CD4-positive, alpha-beta T cell (primary cell): Measurements from ENCODE around the gene PMM2. TPM values are rescaled to one million over a fixed set of nuclear protein-coding genes. Genes with fewer than 3 reads are reported as not detected.

Source experiments
- ATAC-seq: fragments of 200-7000 bp; cut with Tn5 transposase; one replicate; pipeline ENCODE4 v1.10.0; 2022; ENCODE audit warnings: mild to moderate bottlenecking; ENCODE audit not compliant: poor library complexity
- CTCF ChIA-PET: fragments of 350-600 bp; sonication (Branson Sonifier 250); formaldehyde crosslinking; loops from one replicate; lab custom pipeline; 2021; ENCODE audit warnings: antibody characterized with exemption, inconsistent platforms; lab: Charles Lee
- POLR2A ChIA-PET: fragments of 350-600 bp; sonication (Branson Sonifier 250); formaldehyde crosslinking; loops from one replicate; lab custom pipeline; 2021; ENCODE audit warnings: antibody characterized with exemption, inconsistent platforms; lab: Charles Lee
- DNase-seq, 14 experiments: peaks; one replicate each; pipeline ENCODE4 v3.0.0-alpha.2; 2013 to 2020; ENCODE audit warnings: mixed read lengths in 2 of 14
- H3K27ac ChIP-seq, 2 donors: one replicate each; pipeline versions ENCODE4 v1.5.1 to v1.7.0; 2013; ENCODE audit warnings: low read length in 2 of 2, low read depth in 1 of 2, mild to moderate bottlenecking in 1 of 2
- H3K27me3 ChIP-seq, 2 experiments: 1 replicate in 1 of 2; 2 replicates in 1 of 2; pipeline versions ENCODE4 v1.6.1 to v1.7.0; 2013; ENCODE audit warnings: low read length in 2 of 2, control low read depth in 1 of 2, mild to moderate bottlenecking in 1 of 2, moderate library complexity in 1 of 2; ENCODE audit not compliant: insufficient read depth in 2 of 2, control insufficient read depth in 1 of 2
- H3K36me3 ChIP-seq: one replicate; pipeline ENCODE4 v1.6.1; 2013; ENCODE audit warnings: low read length, control low read depth; ENCODE audit not compliant: insufficient read depth
- H3K4me1 ChIP-seq: one replicate; pipeline ENCODE4 v1.6.1; 2013; ENCODE audit warnings: low read length, control low read depth; ENCODE audit not compliant: insufficient read depth
- H3K4me3 ChIP-seq: one replicate; pipeline ENCODE4 v1.5.1; 2013; ENCODE audit warnings: mild to moderate bottlenecking, low read length, moderate library complexity
- H3K9me3 ChIP-seq, 2 experiments: 1 replicate in 1 of 2; 2 replicates in 1 of 2; pipeline versions ENCODE4 v1.6.1 to v1.7.0; 2013; ENCODE audit warnings: low read length in 2 of 2, mild to moderate bottlenecking in 2 of 2, control low read depth in 1 of 2, moderate library complexity in 1 of 2; ENCODE audit not compliant: control insufficient read depth in 1 of 2, insufficient read depth in 1 of 2
- H3K27ac Mint-ChIP-seq: one replicate; pipeline ENCODE4 v1.8.0; 2020; ENCODE audit warnings: mixed read lengths
- H3K27me3 Mint-ChIP-seq: one replicate; pipeline ENCODE4 v1.8.0; 2021; ENCODE audit warnings: mixed read lengths
- H3K36me3 Mint-ChIP-seq: one replicate; pipeline ENCODE4 v1.8.0; 2021; ENCODE audit warnings: low read depth, mixed read lengths
- H3K4me1 Mint-ChIP-seq: one replicate; pipeline ENCODE4 v1.8.0; 2021; ENCODE audit warnings: low read depth, mixed read lengths
- H3K4me3 Mint-ChIP-seq: one replicate; pipeline ENCODE4 v1.8.0; 2020; ENCODE audit warnings: mild to moderate bottlenecking, mixed read lengths
- H3K9me3 Mint-ChIP-seq: one replicate; pipeline ENCODE4 v1.8.0; 2020; ENCODE audit warnings: mixed read lengths
- intact Hi-C, 2 experiments: fragments of 100-400 bp; cut with DNase I in 1 of 2; cut with micrococcal nuclease in 1 of 2; formaldehyde crosslinking; loops; one replicate each; pipeline versions ENCODE4 v1.15.1 to v1.9.0; 2023 to 2025; cut with DNase I, micrococcal nuclease
- total RNA-seq, 174 experiments: library from RNA in 2 of 174; stranded (reverse) in 2 of 174; gene quantifications; one replicate each; pipeline ENCODE4 v1.2.3 and lab custom pipeline; 2021 to 2026
- TF ChIP-seq, protein P1 (sequence below): fragments of 200-600 bp; IDR thresholded peaks from one replicate; pipeline ENCODE4 v1.8.0; 2022; ENCODE audit warnings: antibody characterized with exemption, mild to moderate bottlenecking

Gene PMM2
- total RNA-seq, 2 experiments from 2014 or later, result 24.2 to 27.0 TPM

DNA sequence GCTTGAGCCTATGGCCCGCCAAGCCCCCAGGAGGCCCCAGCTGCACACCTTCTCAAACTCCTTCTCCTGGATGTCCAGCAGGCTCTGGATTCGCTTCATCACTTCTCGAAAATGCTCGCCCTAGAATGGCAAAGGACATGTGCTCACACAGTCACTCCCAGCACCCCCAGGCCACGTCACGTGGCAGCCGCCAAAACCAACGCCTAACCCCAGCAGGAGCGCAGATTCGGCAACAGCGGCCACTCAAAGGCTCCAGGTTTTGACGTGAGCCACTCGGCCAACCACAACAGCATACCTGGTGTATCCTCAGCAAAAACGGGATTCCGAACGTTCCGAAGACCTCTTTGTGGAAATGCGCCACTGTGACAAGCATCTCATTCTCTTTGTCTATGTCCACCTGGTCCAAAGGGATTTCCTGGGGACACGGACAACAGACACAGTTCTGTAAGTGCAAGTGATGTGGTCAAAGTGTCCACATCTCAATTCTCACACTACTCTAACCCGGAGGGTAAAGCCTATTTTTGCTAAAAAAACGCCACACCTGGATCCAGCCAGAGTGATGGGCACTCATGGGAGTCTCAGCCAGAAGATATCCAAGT lies 97.2 kb downstream of the PMM2 start:
- Histone ChIP-seq H3K27ac (no peak overlapping the region), H3K36me3 (peaks cover 87% of the 10 kb centered on the region), H3K9me3 (no peaks in the 10 kb centered on the region), H3K4me3 (no peak overlapping the region), H3K4me1 (peaks cover 14% of the 10 kb centered on the region), H3K27me3 (no peaks in the 10 kb centered on the region)
- peaks cover 98% of the 10 kb centered on the region for H3K36me3 Mint-ChIP-seq
- intact Hi-C loops, result loop anchor here in 1 of 2 experiments (5.0 kb wide), 1 partner anchor 112 kb away; no protein-coding TSS in a partner anchor
- TF ChIP-seq, protein P1, sequence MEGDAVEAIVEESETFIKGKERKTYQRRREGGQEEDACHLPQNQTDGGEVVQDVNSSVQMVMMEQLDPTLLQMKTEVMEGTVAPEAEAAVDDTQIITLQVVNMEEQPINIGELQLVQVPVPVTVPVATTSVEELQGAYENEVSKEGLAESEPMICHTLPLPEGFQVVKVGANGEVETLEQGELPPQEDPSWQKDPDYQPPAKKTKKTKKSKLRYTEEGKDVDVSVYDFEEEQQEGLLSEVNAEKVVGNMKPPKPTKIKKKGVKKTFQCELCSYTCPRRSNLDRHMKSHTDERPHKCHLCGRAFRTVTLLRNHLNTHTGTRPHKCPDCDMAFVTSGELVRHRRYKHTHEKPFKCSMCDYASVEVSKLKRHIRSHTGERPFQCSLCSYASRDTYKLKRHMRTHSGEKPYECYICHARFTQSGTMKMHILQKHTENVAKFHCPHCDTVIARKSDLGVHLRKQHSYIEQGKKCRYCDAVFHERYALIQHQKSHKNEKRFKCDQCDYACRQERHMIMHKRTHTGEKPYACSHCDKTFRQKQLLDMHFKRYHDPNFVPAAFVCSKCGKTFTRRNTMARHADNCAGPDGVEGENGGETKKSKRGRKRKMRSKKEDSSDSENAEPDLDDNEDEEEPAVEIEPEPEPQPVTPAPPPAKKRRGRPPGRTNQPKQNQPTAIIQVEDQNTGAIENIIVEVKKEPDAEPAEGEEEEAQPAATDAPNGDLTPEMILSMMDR, result no peak
- H3K9me3 Mint-ChIP-seq, result no peaks in the 10 kb centered on the region
- ATAC-seq (no peak), DNase-seq (no peak)
- no peak overlapping the region for H3K27ac Mint-ChIP-seq
- ChIA-PET POLR2A (no interaction called here), CTCF (no interaction called here)
- no peak overlapping the region for H3K4me3 Mint-ChIP-seq
- H3K4me1 Mint-ChIP-seq, result peaks cover 16% of the 10 kb centered on the region
- no peaks in the 10 kb centered on the region for H3K27me3 Mint-ChIP-seq

DNA sequence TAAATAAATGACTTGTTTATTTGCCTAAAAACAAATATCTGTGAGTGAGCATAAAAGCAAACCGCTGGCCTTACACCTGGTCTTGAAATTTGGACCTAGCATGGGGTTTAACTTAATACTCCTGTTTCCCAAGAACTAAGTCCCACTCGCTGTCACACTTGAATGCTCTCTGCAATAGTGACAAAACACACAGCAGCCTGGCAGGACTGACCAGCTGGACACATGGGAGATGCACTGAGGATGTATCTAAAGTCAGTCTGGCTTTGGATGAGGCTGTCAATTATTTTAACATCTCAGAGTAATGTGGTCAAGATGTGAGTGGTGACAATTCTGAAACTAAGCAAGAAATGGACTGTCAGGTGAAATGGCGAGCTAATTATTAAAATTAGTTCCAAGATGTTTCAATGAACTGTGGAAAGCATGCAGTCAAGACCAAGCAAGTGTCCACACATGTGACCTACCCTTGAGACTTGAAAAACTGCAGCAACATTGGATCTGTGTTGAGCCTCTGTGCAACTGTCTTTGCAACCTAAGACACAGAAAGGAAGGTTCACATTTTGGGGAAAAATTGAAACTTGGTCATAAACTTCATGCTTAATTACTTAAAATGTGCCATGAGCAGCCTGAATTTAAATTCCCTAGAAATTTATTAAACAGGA lies 101.2 kb downstream of the PMM2 start:
- peaks cover 98% of the 10 kb centered on the region for H3K36me3 Mint-ChIP-seq

More for the DNA sequence above, 101.2 kb downstream of the PMM2 start:
- no peaks in the 10 kb centered on the region for H3K9me3 ChIP-seq
- TF ChIP-seq, protein P1, result no peak
- H3K27ac ChIP-seq, result no peak overlapping the region
- no peak overlapping the region for H3K4me3 ChIP-seq
- no peaks in the 10 kb centered on the region for H3K27me3 Mint-ChIP-seq
- H3K4me3 Mint-ChIP-seq, result no peak overlapping the region
- H3K27ac Mint-ChIP-seq, result peak overlapping the region; percentile 30
- no peak for ATAC-seq
- no peaks in the 10 kb centered on the region for H3K27me3 ChIP-seq
- no peaks in the 10 kb centered on the region for H3K4me1 ChIP-seq
- H3K9me3 Mint-ChIP-seq, result no peaks in the 10 kb centered on the region
- no peak for DNase-seq
- H3K36me3 ChIP-seq, result peaks cover 97% of the 10 kb centered on the region
- intact Hi-C loops, result no loop called here
- H3K4me1 Mint-ChIP-seq, result no peaks in the 10 kb centered on the region
- CTCF ChIA-PET, result interaction anchor here (4.3 kb wide), 1 partner anchor 38 kb away, joined by 15 read pairs; no protein-coding TSS in a partner anchor
- POLR2A ChIA-PET, result no interaction called here

Other genes starting within 250 kb of the PMM2 start
- not detected for gene TMEM114, start 207.3 kb upstream of the PMM2 start, total RNA-seq
- 10 to 100 TPM; 23.2 to 26.5 TPM for gene METTL22, start 176.1 kb upstream of the PMM2 start, total RNA-seq
- gene ABAT, start 123.2 kb upstream of the PMM2 start, total RNA-seq, result 1 to 10 TPM; 4.1 to 4.4 TPM
- 1 to 10 TPM; 1.9 to 3.1 TPM for gene TMEM186, start 200 bp upstream of the PMM2 start, total RNA-seq
- 10 to 100 TPM; 25.5 to 27.8 TPM for gene CARHSP1, start 71.2 kb downstream of the PMM2 start, total RNA-seq
- gene LITAFD, start 84.5 kb downstream of the PMM2 start, total RNA-seq, result under 1 TPM in 1 of 2 experiments, not detected in 1; 0.60 TPM
- 100 to 1,000 TPM; 259 to 268 TPM for gene USP7, start 166.1 kb downstream of the PMM2 start, total RNA-seq